ENCODE results near the gene SLC16A6.

Gene SLC16A6

GRCh38 chr17:68297195-68297594 lies 6.3 kb upstream of the SLC16A6 start:
- H3K27ac ChIP-seq (ENCODE audit: low read length): no peak overlapping the region
- DNase-seq: no peak

GRCh38 chr17:68296217-68297191 lies 5.6 kb upstream of the SLC16A6 start:
- Histone ChIP-seq H3K4me3 (ENCODE audit: low read length) (no peak overlapping the region), H3K79me2 (ENCODE audit: low read length) (no peaks in the 10 kb centered on the region), H3K36me3 (replicated peaks; ENCODE audit: insufficient read depth, low read length) (no peaks in the 10 kb centered on the region), H3K4me2 (ENCODE audit: low read depth, low read length) (no peak overlapping the region), H2AFZ (ENCODE audit: low read length) (no peak overlapping the region), H4K20me1 (ENCODE audit: insufficient read depth, low read length) (no peaks in the 10 kb centered on the region), H3F3A (ENCODE audit: insufficient read depth, low read length) (peaks cover 18% of the 10 kb centered on the region), H3K4me1 (ENCODE audit: low read length) (peaks cover 5% of the 10 kb centered on the region; the same call in 1 of the 2 replicates), H3K9me3 (replicated peaks; ENCODE audit: insufficient read depth, low read length) (no peaks in the 10 kb centered on the region), H3K9me2 (replicated peaks; ENCODE audit: insufficient read depth, low read length) (no peaks in the 10 kb centered on the region), H3K9ac (ENCODE audit: low read length) (no peak overlapping the region), H3K27ac (ENCODE audit: low read length) (no peak overlapping the region), H3K27me3 (replicated peaks; ENCODE audit: insufficient read depth, low read length) (no peaks in the 10 kb centered on the region)
- TF ChIP-seq EZH2 (optimal IDR thresholded peaks at IDR 0.05; ENCODE audit: low read depth, low read length) (no peak), EZH2phosphoT487 (IDR thresholded peaks at IDR 0.05; ENCODE audit: low read length) (no peak), CTCF (IDR thresholded peaks at IDR 0.05; ENCODE audit: low read length) (no peak)
- no peak for DNase-seq

More at GRCh38 chr17:68297195-68297594, 6.3 kb upstream of the SLC16A6 start:
- TF ChIP-seq EZH2 (optimal IDR thresholded peaks at IDR 0.05; ENCODE audit: low read depth, low read length) (no peak), CTCF (IDR thresholded peaks at IDR 0.05; ENCODE audit: low read length) (no peak), EZH2phosphoT487 (IDR thresholded peaks at IDR 0.05; ENCODE audit: low read length) (no peak)
- Histone ChIP-seq H2AFZ (ENCODE audit: low read length) (no peak overlapping the region), H3K9ac (ENCODE audit: low read length) (no peak overlapping the region), H3K27me3 (replicated peaks; ENCODE audit: insufficient read depth, low read length) (no peaks in the 10 kb centered on the region), H3K4me1 (ENCODE audit: low read length) (peaks cover 5% of the 10 kb centered on the region; the same call in 1 of the 2 replicates), H3K79me2 (ENCODE audit: low read length) (no peaks in the 10 kb centered on the region), H3F3A (ENCODE audit: insufficient read depth, low read length) (peaks cover 11% of the 10 kb centered on the region), H3K36me3 (replicated peaks; ENCODE audit: insufficient read depth, low read length) (no peaks in the 10 kb centered on the region), H4K20me1 (ENCODE audit: insufficient read depth, low read length) (no peaks in the 10 kb centered on the region), H3K9me3 (replicated peaks; ENCODE audit: insufficient read depth, low read length) (no peaks in the 10 kb centered on the region), H3K4me3 (ENCODE audit: low read length) (no peak overlapping the region), H3K4me2 (ENCODE audit: low read depth, low read length) (no peak overlapping the region), H3K9me2 (replicated peaks; ENCODE audit: insufficient read depth, low read length) (no peaks in the 10 kb centered on the region)

GRCh38 chr17:68295086-68295485 lies 4.2 kb upstream of the SLC16A6 start:
- no peak for DNase-seq
- H3K27me3 ChIP-seq (replicated peaks; ENCODE audit: insufficient read depth, low read length): no peaks in the 10 kb centered on the region
- H3K9ac ChIP-seq (ENCODE audit: low read length): no peak overlapping the region
- no peaks in the 10 kb centered on the region for H4K20me1 ChIP-seq (ENCODE audit: insufficient read depth, low read length)
- no peaks in the 10 kb centered on the region for H3K36me3 ChIP-seq (replicated peaks; ENCODE audit: insufficient read depth, low read length)
- H3F3A ChIP-seq (ENCODE audit: insufficient read depth, low read length): peaks cover 27% of the 10 kb centered on the region
- no peaks in the 10 kb centered on the region for H3K9me3 ChIP-seq (replicated peaks; ENCODE audit: insufficient read depth, low read length)
- no peak for TF ChIP-seq CTCF (IDR thresholded peaks at IDR 0.05; ENCODE audit: low read length)
- TF ChIP-seq EZH2phosphoT487 (IDR thresholded peaks at IDR 0.05; ENCODE audit: low read length): no peak
- no peak for TF ChIP-seq EZH2 (optimal IDR thresholded peaks at IDR 0.05; ENCODE audit: low read depth, low read length)
- H3K4me1 ChIP-seq (ENCODE audit: low read length): peaks cover 5% of the 10 kb centered on the region; the same call in 1 of the 2 replicates
- no peaks in the 10 kb centered on the region for H3K79me2 ChIP-seq (ENCODE audit: low read length)
- no peak overlapping the region for H3K4me3 ChIP-seq (ENCODE audit: low read length)
- H2AFZ ChIP-seq (ENCODE audit: low read length): no peak overlapping the region
- H3K27ac ChIP-seq (ENCODE audit: low read length): no peak overlapping the region
- H3K4me2 ChIP-seq (ENCODE audit: low read depth, low read length): no peak overlapping the region
- no peaks in the 10 kb centered on the region for H3K9me2 ChIP-seq (replicated peaks; ENCODE audit: insufficient read depth, low read length)

All from MM.1S (cell line).